Colonic mucosa (tissue), 4 donors: ENCODE measurements around the gene TRH. TPM values are rescaled to one million over a fixed set of nuclear protein-coding genes. Genes with fewer than 3 reads are reported as not detected.
"Not testable (repeated sequence)": the region's sequence is repeated elsewhere in the genome, so short reads cannot be mapped to it uniquely, and the experiment has no call there.

Source experiments
- DNase-seq: peaks from one replicate; pipeline ENCODE4 v3.0.0-alpha.2; 2020
- H3K27ac ChIP-seq: fragments of 200-600 bp; one replicate; pipeline ENCODE4 v1.8.0; 2021
- H3K27me3 ChIP-seq: fragments of 200-600 bp; one replicate; pipeline ENCODE4 v1.8.0; 2021
- H3K36me3 ChIP-seq: fragments of 200-600 bp; one replicate; pipeline ENCODE4 v1.8.0; 2021
- H3K4me1 ChIP-seq: fragments of 200-600 bp; one replicate; pipeline ENCODE4 v1.8.0; 2021; ENCODE audit warnings: mild to moderate bottlenecking
- H3K4me3 ChIP-seq: fragments of 200-600 bp; one replicate; pipeline ENCODE4 v1.8.0; 2021
- H3K9ac ChIP-seq, 2 donors: one replicate each; pipeline ENCODE4 v1.7.0; 2013; ENCODE audit warnings: control low read depth in 2 of 2, low read depth in 2 of 2, low read length in 2 of 2
- H3K9me3 ChIP-seq: fragments of 200-600 bp; one replicate; pipeline ENCODE4 v1.8.0; 2021
- intact Hi-C: fragments of 100-400 bp; cut with DNase I; formaldehyde crosslinking; loops from one replicate; pipeline ENCODE4 v1.14.1; 2022
- total RNA-seq, 2 donors: library from RNA; stranded (reverse); fragmentation: NEBNext Ultra II Directional in 1 of 2; extraction: Animal tissue kit (Norgen Biotek cat#: 25700) in 1 of 2; gene quantifications; one replicate each; pipeline ENCODE4 v1.2.1, GENCODE V29; 2021
- TF ChIP-seq, protein P1 (sequence below): fragments of 200-600 bp; IDR thresholded peaks from one replicate; pipeline ENCODE4 v1.8.0; 2022; ENCODE audit warnings: antibody characterized with exemption, mild to moderate bottlenecking
- donor health status: healthy.
- donor health status: DM: no; HTN: no; CAD: no.
- donor health status: DM: no; HTN: no; CAD: no.

The TRH gene
- total RNA-seq, 2 donors from 2014 or later: not detected

DNA sequence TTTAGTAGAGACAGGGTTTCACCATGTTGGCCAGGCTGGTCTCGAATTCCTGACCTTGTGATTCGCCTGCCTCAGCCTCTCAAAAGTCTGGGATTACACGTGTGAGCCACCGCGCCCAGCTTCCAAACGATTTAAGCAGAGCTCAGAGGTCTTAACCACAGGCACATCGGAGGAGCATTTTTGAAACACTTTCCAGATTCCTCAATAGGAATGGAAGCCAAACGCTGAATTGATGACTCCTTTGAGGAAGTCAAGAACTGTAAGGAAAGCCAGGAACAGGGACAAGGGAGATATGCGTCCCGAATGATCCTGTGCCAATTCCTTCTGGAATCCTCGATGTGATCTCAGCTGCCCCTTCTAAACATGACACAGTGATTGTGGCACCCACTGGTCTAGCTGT, 40.0 kb downstream of the TRH start:
- H3K4me3 ChIP-seq: no peak overlapping the region
- no peak for DNase-seq
- TF ChIP-seq, protein P1, sequence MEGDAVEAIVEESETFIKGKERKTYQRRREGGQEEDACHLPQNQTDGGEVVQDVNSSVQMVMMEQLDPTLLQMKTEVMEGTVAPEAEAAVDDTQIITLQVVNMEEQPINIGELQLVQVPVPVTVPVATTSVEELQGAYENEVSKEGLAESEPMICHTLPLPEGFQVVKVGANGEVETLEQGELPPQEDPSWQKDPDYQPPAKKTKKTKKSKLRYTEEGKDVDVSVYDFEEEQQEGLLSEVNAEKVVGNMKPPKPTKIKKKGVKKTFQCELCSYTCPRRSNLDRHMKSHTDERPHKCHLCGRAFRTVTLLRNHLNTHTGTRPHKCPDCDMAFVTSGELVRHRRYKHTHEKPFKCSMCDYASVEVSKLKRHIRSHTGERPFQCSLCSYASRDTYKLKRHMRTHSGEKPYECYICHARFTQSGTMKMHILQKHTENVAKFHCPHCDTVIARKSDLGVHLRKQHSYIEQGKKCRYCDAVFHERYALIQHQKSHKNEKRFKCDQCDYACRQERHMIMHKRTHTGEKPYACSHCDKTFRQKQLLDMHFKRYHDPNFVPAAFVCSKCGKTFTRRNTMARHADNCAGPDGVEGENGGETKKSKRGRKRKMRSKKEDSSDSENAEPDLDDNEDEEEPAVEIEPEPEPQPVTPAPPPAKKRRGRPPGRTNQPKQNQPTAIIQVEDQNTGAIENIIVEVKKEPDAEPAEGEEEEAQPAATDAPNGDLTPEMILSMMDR: no peak

DNA sequence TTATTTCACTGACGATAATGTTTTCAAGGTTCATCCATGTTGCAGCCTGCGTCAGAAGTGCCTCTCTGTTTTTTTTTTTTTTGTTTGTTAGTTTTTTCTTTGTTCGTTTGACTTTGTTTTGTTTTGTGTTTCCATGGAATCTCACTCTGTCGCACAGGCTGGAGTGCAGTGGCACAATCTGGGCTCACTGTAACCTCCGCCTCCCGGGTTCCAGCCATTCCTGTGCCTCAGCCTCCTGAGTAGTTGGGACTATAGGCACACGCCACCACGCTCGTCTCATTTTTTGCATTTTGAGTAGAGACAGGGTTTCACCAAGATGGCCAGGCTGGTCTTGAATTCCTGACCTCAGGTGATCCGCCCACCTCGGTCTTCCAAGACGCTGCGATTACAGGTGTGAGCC, 43.1 kb downstream of the TRH start:
- H3K9ac ChIP-seq, intact Hi-C loops, H3K36me3 ChIP-seq, H3K4me3 ChIP-seq, H3K27ac ChIP-seq, H3K4me1 ChIP-seq, H3K9me3 ChIP-seq, H3K27me3 ChIP-seq, DNase-seq: not testable (repeated sequence)

More for the DNA sequence above, 40.0 kb downstream of the TRH start:
- Histone ChIP-seq H3K27ac (no peak overlapping the region), H3K9me3 (no peaks in the 10 kb centered on the region), H3K27me3 (no peaks in the 10 kb centered on the region), H3K36me3 (no peaks in the 10 kb centered on the region), H3K4me1 (no peaks in the 10 kb centered on the region), H3K9ac (no peak overlapping the region)
- intact Hi-C loops: no loop called here

DNA sequence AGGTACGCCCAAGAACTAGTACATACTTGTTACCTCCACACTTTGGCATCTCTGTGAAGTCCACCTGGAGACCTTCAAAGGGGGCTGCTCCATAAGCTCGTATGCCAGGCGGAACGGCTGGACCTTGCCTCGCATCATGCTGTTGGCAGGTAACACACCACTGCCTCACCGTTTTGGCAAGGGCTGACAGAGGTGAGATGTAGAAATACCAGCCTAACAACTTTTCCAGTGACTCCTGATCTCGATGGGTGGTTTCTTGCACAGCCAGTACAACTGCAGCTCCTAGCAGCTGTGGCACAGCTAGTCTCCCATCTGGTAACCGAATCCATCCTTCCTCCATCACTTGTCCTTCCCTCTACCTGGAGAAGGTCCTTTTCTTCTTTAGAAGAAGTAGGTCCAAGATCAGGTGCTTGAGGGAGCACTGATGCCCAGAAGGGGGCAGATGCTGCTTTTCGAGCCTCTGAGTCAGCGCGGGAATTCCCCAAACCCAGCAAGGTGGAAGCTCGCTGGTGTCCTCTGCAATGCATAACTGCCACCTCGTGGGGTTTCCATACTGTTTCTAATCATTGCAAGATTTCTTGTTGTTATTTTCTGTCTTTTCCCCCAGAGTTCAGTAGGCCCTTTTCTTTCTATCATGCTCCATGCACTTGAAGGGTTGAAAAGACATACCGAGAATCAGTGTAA, 51.8 kb downstream of the TRH start:
- not testable (repeated sequence) for H3K4me3 ChIP-seq

DNA sequence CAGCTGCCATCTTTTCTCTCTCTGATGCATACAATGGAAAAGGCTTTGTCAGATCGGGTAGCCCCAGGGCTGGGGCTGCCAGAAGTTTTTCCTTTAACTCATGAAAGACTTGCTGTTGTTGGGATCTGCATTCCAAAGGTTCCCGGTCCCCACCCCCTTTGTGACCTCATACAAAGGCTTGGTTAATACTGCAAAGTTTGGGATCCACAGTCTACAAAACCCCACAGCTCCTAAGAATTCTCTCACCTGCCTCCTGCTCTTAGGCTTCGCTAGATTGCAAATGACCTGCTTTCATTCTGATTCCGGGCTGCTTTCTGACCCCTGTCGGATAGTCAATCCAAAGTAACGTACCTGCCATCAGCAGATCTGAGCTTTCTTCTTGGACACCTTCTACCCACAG, 52.9 kb downstream of the TRH start:
- intact Hi-C loops, H3K36me3 ChIP-seq: not testable (repeated sequence)

More for the DNA sequence above, 51.8 kb downstream of the TRH start:
- H3K27ac ChIP-seq, DNase-seq, H3K36me3 ChIP-seq, H3K9me3 ChIP-seq, intact Hi-C loops, H3K27me3 ChIP-seq, H3K9ac ChIP-seq, H3K4me1 ChIP-seq: not testable (repeated sequence)

More for the DNA sequence above, 52.9 kb downstream of the TRH start:
- H3K9ac ChIP-seq, DNase-seq, H3K4me1 ChIP-seq, H3K27ac ChIP-seq, H3K9me3 ChIP-seq, H3K27me3 ChIP-seq, H3K4me3 ChIP-seq: not testable (repeated sequence)

Other genes with a start within 250 kb of the TRH start
- gene TMCC1, start 81.0 kb upstream of the TRH start, total RNA-seq: 10 to 100 TPM; 23.2 to 32.8 TPM
- gene ALG1L2, start 107.1 kb downstream of the TRH start, total RNA-seq: 1 to 10 TPM in 1 of 2 donors, not detected in 1; 1.6 TPM